K562 (cell line): ENCODE results near the gene TSSK2. TPM values are rescaled to one million over a fixed set of nuclear protein-coding genes. Genes with fewer than 3 reads are reported as not detected.

ENCODE experiments used
- BRD9 ChIP-seq: fragments of 450-650 bp; IDR thresholded peaks from 2 replicates; pipeline ENCODE4 v1.6.1; 2018; ENCODE audit warnings: low read depth; ENCODE audit not compliant: partially characterized antibody
- ELF4 ChIP-seq: fragments of 450-650 bp; formaldehyde crosslinking; IDR thresholded peaks from 2 replicates; pipeline ENCODE4 v1.4.0; 2022; ENCODE audit warnings: missing genetic modification characterization
- FOXA3 ChIP-seq, 2 experiments: fragments of 450-650 bp in 1 of 2; sonication (generic) in 1 of 2; formaldehyde crosslinking; IDR thresholded peaks in 1 of 2; conservative IDR thresholded peaks in 1 of 2; 2 replicates each; pipeline versions ENCODE4 v1.4.0 to v1.8.0; 2020 to 2022; ENCODE audit warnings: mild to moderate bottlenecking in 2 of 2, missing genetic modification reagents in 1 of 2
- HDGF ChIP-seq: fragments of 450-650 bp; IDR thresholded peaks from 2 replicates; pipeline ENCODE4 v1.6.1; 2016
- HLTF ChIP-seq: fragments of 450-650 bp; IDR thresholded peaks from 2 replicates; pipeline ENCODE4 v1.6.1; 2016
- LEF1 ChIP-seq: fragments of 450-650 bp; IDR thresholded peaks from 2 replicates; pipeline ENCODE4 v1.6.1; 2016; ENCODE audit warnings: mild to moderate bottlenecking
- MAFG ChIP-seq: fragments of 450-650 bp; conservative IDR thresholded peaks from 2 replicates; pipeline ENCODE4 v1.6.1; 2016; ENCODE audit warnings: missing genetic modification characterization, missing compliant biosample characterization
- MAZ ChIP-seq, 2 experiments: fragments of 450-650 bp in 1 of 2; sonication (generic) in 1 of 2; formaldehyde crosslinking; IDR thresholded peaks in 1 of 2; conservative IDR thresholded peaks in 1 of 2; 2 replicates each; pipeline versions ENCODE4 v1.4.0 to v1.5.0; 2020; ENCODE audit warnings: mild to moderate bottlenecking in 1 of 2, missing genetic modification reagents in 1 of 2
- MYC ChIP-seq, 2 experiments: fragments of 250-450 bp in 1 of 2; sonication (Bioruptor Pico) in 1 of 2; IDR thresholded peaks; 2 replicates each; pipeline versions ENCODE4 v1.5.1 to v1.6.1; 2012 to 2021; ENCODE audit warnings: low read depth in 2 of 2, borderline replicate concordance in 1 of 2, improper control_type of control experiment in 1 of 2, low read length in 1 of 2, mild to moderate bottlenecking in 1 of 2, moderate library complexity in 1 of 2
- PHB ChIP-seq: fragments of 250-450 bp; sonication (Bioruptor Pico); IDR thresholded peaks from 2 replicates; pipeline ENCODE4 v1.5.0; 2021
- RAD51 ChIP-seq: fragments of 450-650 bp; IDR thresholded peaks from 2 replicates; pipeline ENCODE4 v1.7.1; 2016; ENCODE audit warnings: low read depth, mild to moderate bottlenecking, borderline replicate concordance
- RBM14 ChIP-seq: fragments of 200-400 bp; formaldehyde crosslinking; IDR thresholded peaks from 2 replicates; pipeline ENCODE4 v1.6.1; 2018; ENCODE audit warnings: low read depth, mild to moderate bottlenecking, low read length, moderate library complexity, borderline replicate concordance; ENCODE audit not compliant: insufficient read depth
- RBM22 ChIP-seq: fragments of 200-400 bp; formaldehyde crosslinking; IDR thresholded peaks from 2 replicates; pipeline ENCODE4 v1.6.1; 2018; ENCODE audit warnings: low read length, low read depth; ENCODE audit not compliant: poor library complexity, severe bottlenecking
- SMARCA4 ChIP-seq: fragments of 450-650 bp; IDR thresholded peaks from 2 replicates; pipeline ENCODE4 v1.6.1; 2016
- SMARCB1 ChIP-seq: IDR thresholded peaks from 2 replicates; pipeline ENCODE4 v1.6.1; 2011; ENCODE audit warnings: improper control_type of control experiment, low read depth; ENCODE audit not compliant: insufficient read length
- SRSF9 ChIP-seq: fragments of 200-400 bp; formaldehyde crosslinking; IDR thresholded peaks from 2 replicates; pipeline ENCODE4 v1.6.1; 2017; ENCODE audit warnings: low read depth, low read length, borderline replicate concordance
- ZFP30 ChIP-seq: fragments of 250-450 bp; sonication (Bioruptor Pico); IDR thresholded peaks from 2 replicates; pipeline ENCODE4 v1.8.0; 2022; ENCODE audit warnings: moderate library complexity, mild to moderate bottlenecking, inconsistent platforms, borderline replicate concordance
- ZNF134 ChIP-seq: fragments of 250-450 bp; sonication (Bioruptor Pico); conservative IDR thresholded peaks from 2 replicates; pipeline ENCODE4 v1.4.0; 2020
- ZNF311 ChIP-seq: fragments of 250-450 bp; sonication (Bioruptor Pico); IDR thresholded peaks from 2 replicates; pipeline ENCODE4 v1.4.0; 2020; ENCODE audit warnings: mild to moderate bottlenecking, moderate library complexity
- ZNF668 ChIP-seq: fragments of 250-450 bp; sonication (Bioruptor Pico); IDR thresholded peaks from 2 replicates; pipeline ENCODE4 v1.8.0; 2022; ENCODE audit warnings: mild to moderate bottlenecking, inconsistent platforms
- polyA plus RNA-seq, 8 experiments: library from polyadenylated mRNA; depleted of rRNA in 4 of 8; stranded (reverse) in 5 of 8; unstranded in 3 of 8; fragments of >200 nt; fragmentation: Nextera tagmentation in 2 of 8; fragmentation: Illumina TruSeq in 1 of 8; extraction: Ambion mirVana in 2 of 8; extraction: Trizol in 1 of 8; gene quantifications; 2 replicates each; pipeline versions ENCODE4 v1.2.1 to v1.2.3, GENCODE V29; 2011 to 2014; ENCODE audit warnings: inconsistent platforms in 1 of 8, missing spikeins in 1 of 8
- total RNA-seq, 7 experiments: library from RNA; depleted of rRNA in 6 of 7; stranded (reverse); fragments of >200 nt in 6 of 7; fragmentation: Illumina TruSeq in 2 of 7; extraction: Trizol in 2 of 7; gene quantifications; 2 replicates each; pipeline versions ENCODE4 v1.2.1 to v1.2.3, GENCODE V29; 2011 to 2021; ENCODE audit warnings: low replicate concordance in 1 of 7
- TF ChIP-seq, protein P1 (sequence below), 2 experiments: fragments of 150-350 bp in 1 of 2; IDR thresholded peaks; 2 replicates each; pipeline ENCODE4 v1.6.1; 2012 to 2016; ENCODE audit warnings: low read depth in 2 of 2, low read length in 2 of 2, mild to moderate bottlenecking in 1 of 2, moderate library complexity in 1 of 2
- TF ChIP-seq, protein P2 (sequence below): fragments of 250-450 bp; sonication (Bioruptor Pico); IDR thresholded peaks from 2 replicates; pipeline ENCODE4 v1.5.0; 2021
- TF ChIP-seq, protein P3 (sequence below): sonication (generic); formaldehyde crosslinking; IDR thresholded peaks from 2 replicates; pipeline ENCODE4 v1.8.0; 2022; ENCODE audit warnings: mild to moderate bottlenecking, low read depth, missing genetic modification reagents

Gene TSSK2
- total and polyA plus RNA-seq, 9 of the 15 experiments (the other 6 are each of a cell fraction or from before 2014, with no cell fraction given) = 0.04 TPM; not detected in 8

DNA sequence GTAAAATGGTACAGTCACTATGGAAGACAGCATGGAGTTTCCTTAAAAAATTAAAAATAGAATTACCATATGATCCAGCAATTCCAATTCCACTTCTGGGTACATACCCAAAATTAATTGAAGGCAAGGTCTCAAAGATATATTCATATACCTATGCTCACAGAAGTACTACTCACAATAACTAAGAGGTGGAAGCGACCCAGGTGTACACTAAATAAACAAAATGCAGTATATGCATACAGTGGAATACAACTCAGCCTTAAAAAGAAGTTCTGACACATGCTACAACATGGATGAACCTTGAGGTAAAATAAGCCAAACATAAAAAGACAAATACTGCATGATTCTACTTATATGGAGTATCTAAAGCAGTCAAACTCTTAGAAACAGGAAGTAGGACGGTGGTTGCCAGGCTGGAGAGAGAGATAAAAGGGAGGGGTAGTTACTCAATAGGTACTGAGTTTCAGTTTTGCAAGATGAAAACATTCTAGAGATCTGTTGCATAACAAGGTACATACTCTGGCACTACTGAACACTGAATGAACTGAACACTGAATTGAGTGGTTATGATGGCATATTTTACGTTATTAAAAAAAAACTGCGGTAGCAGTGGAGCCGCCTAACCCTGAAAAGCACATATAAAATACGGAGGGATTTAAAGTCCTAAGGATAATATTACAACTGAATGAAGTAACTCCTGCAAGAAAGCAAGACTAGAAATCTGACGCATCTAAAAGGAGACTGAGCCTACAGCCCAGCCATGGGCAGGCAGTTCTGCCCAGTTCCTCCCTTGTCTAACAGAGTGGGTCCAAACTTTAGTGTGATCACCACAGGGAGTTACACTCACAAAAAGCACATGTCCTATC is 21.7 kb upstream of the TSSK2 start (continued):
- TF ChIP-seq, protein P1, sequence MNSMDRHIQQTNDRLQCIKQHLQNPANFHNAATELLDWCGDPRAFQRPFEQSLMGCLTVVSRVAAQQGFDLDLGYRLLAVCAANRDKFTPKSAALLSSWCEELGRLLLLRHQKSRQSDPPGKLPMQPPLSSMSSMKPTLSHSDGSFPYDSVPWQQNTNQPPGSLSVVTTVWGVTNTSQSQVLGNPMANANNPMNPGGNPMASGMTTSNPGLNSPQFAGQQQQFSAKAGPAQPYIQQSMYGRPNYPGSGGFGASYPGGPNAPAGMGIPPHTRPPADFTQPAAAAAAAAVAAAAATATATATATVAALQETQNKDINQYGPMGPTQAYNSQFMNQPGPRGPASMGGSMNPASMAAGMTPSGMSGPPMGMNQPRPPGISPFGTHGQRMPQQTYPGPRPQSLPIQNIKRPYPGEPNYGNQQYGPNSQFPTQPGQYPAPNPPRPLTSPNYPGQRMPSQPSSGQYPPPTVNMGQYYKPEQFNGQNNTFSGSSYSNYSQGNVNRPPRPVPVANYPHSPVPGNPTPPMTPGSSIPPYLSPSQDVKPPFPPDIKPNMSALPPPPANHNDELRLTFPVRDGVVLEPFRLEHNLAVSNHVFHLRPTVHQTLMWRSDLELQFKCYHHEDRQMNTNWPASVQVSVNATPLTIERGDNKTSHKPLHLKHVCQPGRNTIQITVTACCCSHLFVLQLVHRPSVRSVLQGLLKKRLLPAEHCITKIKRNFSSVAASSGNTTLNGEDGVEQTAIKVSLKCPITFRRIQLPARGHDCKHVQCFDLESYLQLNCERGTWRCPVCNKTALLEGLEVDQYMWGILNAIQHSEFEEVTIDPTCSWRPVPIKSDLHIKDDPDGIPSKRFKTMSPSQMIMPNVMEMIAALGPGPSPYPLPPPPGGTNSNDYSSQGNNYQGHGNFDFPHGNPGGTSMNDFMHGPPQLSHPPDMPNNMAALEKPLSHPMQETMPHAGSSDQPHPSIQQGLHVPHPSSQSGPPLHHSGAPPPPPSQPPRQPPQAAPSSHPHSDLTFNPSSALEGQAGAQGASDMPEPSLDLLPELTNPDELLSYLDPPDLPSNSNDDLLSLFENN (IDR thresholded peaks at IDR 0.05; ENCODE audit: low read depth in 2 of 2, low read length in 2 of 2) = peak in 1 of 2 experiments; percentile 90; a peak in 2 of 4 replicates
- TF ChIP-seq MYC (IDR thresholded peaks at IDR 0.05; ENCODE audit: low read depth, low read length) (peak; percentile 59; the same call in 1 of the 2 replicates), MYC (CRISPR knock-in tag; IDR thresholded peaks at IDR 0.05; ENCODE audit: borderline replicate concordance, low read depth) (no peak; the same call in 1 of the 2 replicates), HLTF (no peak), MAZ (CRISPR knock-in tag; conservative IDR thresholded peaks at IDR 0.05 in 1 of 2, IDR thresholded peaks at IDR 0.05 in 1 of 2) (peak; percentile 76 to 98), RBM14 (no peak), LEF1 (peak; percentile 96), FOXA3 (CRISPR knock-in tag; conservative IDR thresholded peaks at IDR 0.05 in 1 of 2, IDR thresholded peaks at IDR 0.05 in 1 of 2) (peak in 1 of 2 experiments; percentile 32; a peak in 2 of 4 replicates), SRSF9 (no peak), ZFP30 (CRISPR knock-in tag) (no peak), MAFG (0 out of 2 replicates have a peak, but pooled peaks have one; percentile 3), PHB (CRISPR knock-in tag) (no peak), ZNF668 (CRISPR knock-in tag) (peak; percentile 23; the same call in 1 of the 2 replicates), ELF4 (peak; percentile 97), BRD9 (no peak), ZNF134 (CRISPR knock-in tag) (peak; percentile 7; the same call in 1 of the 2 replicates), RAD51 (0 out of 2 replicates have a peak, but pooled peaks have one; percentile 29), SMARCB1 (peak; percentile 99), HDGF (no peak), ZNF311 (CRISPR knock-in tag) (no peak), RBM22 (no peak), SMARCA4 (peak; percentile 100)
- TF ChIP-seq, protein P2, sequence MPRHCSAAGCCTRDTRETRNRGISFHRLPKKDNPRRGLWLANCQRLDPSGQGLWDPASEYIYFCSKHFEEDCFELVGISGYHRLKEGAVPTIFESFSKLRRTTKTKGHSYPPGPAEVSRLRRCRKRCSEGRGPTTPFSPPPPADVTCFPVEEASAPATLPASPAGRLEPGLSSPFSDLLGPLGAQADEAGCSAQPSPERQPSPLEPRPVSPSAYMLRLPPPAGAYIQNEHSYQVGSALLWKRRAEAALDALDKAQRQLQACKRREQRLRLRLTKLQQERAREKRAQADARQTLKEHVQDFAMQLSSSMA = no peak
- TF ChIP-seq, protein P3, sequence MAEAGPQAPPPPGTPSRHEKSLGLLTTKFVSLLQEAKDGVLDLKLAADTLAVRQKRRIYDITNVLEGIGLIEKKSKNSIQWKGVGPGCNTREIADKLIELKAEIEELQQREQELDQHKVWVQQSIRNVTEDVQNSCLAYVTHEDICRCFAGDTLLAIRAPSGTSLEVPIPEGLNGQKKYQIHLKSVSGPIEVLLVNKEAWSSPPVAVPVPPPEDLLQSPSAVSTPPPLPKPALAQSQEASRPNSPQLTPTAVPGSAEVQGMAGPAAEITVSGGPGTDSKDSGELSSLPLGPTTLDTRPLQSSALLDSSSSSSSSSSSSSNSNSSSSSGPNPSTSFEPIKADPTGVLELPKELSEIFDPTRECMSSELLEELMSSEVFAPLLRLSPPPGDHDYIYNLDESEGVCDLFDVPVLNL (CRISPR knock-in tag) = no peak
